ENCODE data around the gene CR2. TPM values are rescaled to one million over a fixed set of nuclear protein-coding genes. Genes with fewer than 3 reads are reported as not detected.
"Not testable (repeated sequence)": the region's sequence is repeated elsewhere in the genome, so short reads cannot be mapped to it uniquely, and the experiment has no call there.

Gene CR2
- total RNA-seq, 2 experiments from 2014 or later = not detected

DNA sequence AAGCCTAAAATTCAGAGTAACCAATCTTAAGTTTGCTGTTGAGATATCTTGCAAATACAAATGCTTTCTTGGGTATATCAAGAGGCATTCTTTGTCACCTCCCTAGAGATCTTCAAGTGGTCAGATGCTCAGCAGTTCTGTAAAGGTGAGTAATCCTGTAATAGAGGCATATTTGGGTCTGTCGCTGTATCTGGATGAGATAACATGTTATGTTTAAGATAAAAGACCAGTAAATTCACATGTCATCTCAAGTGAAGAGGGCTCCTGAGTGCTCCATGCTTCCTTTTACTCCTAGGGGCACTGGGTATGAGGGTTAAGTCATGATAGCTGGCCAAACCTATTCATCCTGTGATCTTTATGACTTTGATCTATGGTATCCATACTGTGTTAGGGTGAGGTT lies 7.5 kb downstream of the CR2 start:
- Mint-ChIP-seq H3K27me3 (peaks cover 5% of the 10 kb centered on the region), H3K9me3 (no peaks in the 10 kb centered on the region), H3K4me3 (no peak overlapping the region), H3K27ac (no peak overlapping the region), H3K36me3 (ENCODE audit: low read depth) (peaks cover 5% of the 10 kb centered on the region), H3K4me1 (peaks cover 33% of the 10 kb centered on the region)
- ChIA-PET POLR2A (no interaction called here), CTCF (no interaction called here)
- no peak for DNase-seq

DNA sequence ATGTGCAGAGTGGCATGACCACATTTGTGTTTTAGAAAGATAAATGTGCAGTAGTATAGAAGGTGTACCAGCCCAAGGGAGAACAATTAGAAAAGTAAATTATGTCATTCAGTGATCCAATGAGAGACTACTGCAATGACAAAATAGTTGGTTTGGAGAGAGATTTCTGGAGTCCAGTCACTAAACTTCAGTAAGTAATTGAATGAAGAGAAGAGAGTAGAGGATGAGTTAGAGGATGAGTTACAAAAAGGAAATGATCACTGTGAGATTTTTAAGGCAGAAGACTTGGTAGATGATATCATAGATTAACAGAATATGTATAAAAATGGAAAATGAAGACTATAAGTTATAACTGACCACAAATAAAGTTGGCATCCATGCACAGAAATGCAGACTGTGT lies 8.4 kb downstream of the CR2 start:
- CTCF ChIA-PET = no interaction called here
- Mint-ChIP-seq H3K9me3 (no peaks in the 10 kb centered on the region), H3K27me3 (peaks cover 9% of the 10 kb centered on the region), H3K4me3 (no peak overlapping the region), H3K36me3 (ENCODE audit: low read depth) (peaks cover 5% of the 10 kb centered on the region), H3K27ac (no peak overlapping the region), H3K4me1 (peaks cover 33% of the 10 kb centered on the region)
- POLR2A ChIA-PET = no interaction called here
- no peak for DNase-seq

DNA sequence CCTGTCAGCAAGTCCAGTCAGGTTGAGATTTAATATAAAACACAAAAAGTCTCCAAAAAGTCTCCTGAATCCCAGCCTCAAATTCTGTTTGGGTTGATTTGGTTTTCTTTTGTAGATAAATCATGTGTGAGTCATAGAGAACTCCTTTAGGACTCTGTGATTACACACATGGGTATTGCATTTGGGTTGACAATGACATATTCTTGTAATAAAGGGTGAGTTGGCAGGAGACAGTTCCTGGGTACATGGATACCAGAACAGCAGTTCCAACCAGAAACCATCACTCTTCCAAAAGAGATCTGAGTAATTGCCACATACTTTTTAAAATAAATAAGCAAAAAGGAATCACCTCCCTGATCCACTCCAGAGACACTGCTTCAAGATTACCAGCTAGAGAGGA lies 8.9 kb downstream of the CR2 start:
- peaks cover 5% of the 10 kb centered on the region for H3K36me3 Mint-ChIP-seq (ENCODE audit: low read depth)
- CTCF ChIA-PET = no interaction called here

DNA sequence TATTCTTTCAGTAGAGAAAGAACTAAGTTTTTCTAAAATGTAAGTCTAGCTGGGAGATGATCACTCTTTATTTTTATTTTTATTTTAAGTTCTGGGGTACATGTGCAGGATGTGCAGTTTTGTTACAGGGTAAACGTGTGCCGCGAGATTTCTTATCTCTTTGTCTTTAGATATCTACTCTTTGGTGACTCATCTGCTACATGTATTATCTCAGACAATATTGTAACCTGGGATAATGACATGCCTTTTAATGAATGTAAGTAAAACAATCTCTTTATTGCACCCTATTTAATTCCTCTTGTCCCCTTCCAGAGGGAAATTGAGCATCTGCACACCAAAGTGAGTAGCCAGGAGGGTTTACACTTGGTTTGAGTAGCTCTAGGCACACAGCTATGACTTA lies 9.4 kb downstream of the CR2 start:
- no peak overlapping the region for H3K4me3 Mint-ChIP-seq
- H3K9me3 Mint-ChIP-seq = no peaks in the 10 kb centered on the region
- H3K27ac Mint-ChIP-seq = no peak overlapping the region
- ChIA-PET POLR2A (no interaction called here), CTCF (no interaction called here)
- peaks cover 33% of the 10 kb centered on the region for H3K4me1 Mint-ChIP-seq
- no peak for DNase-seq
- peaks cover 5% of the 10 kb centered on the region for H3K36me3 Mint-ChIP-seq (ENCODE audit: low read depth)
- peaks cover 9% of the 10 kb centered on the region for H3K27me3 Mint-ChIP-seq

More for the DNA sequence above, 8.9 kb downstream of the CR2 start:
- Mint-ChIP-seq H3K4me3 (no peak overlapping the region), H3K9me3 (no peaks in the 10 kb centered on the region), H3K27me3 (peaks cover 9% of the 10 kb centered on the region), H3K4me1 (peaks cover 33% of the 10 kb centered on the region), H3K27ac (no peak overlapping the region)
- DNase-seq = no peak
- POLR2A ChIA-PET = no interaction called here

DNA sequence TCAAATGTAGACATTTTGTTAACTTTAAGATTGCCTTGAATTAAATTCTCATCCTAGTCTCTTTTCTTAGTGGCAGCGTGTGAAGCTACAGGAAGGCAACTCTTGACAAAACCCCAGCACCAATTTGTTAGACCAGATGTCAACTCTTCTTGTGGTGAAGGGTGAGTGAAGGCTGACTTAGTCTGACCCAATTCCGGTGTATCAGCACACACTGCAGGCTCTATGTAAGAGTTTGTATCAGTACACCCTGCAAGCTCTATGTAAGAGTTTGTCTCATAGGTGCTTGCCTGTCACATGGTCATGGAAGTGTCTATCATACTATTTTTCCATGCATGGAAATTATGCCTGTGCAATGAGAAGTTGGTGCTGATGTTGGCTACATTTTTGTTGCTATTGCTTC lies 16.8 kb downstream of the CR2 start:
- peak; percentile 39 for DNase-seq
- H3K4me3 Mint-ChIP-seq = no peak overlapping the region
- peaks cover 2% of the 10 kb centered on the region for H3K9me3 Mint-ChIP-seq
- peaks cover 12% of the 10 kb centered on the region for H3K4me1 Mint-ChIP-seq
- H3K27ac Mint-ChIP-seq = no peak overlapping the region
- ChIA-PET POLR2A (interaction anchor here (0.6 kb wide), 1 partner anchor 30 kb away, joined by 3 read pairs; no protein-coding TSS in a partner anchor), CTCF (interaction anchor here (1.0 kb wide), 1 partner anchor 16 kb away, joined by 4 read pairs; no protein-coding TSS in a partner anchor)
- peaks cover 10% of the 10 kb centered on the region for H3K27me3 Mint-ChIP-seq
- H3K36me3 Mint-ChIP-seq (ENCODE audit: low read depth) = no peaks in the 10 kb centered on the region

DNA sequence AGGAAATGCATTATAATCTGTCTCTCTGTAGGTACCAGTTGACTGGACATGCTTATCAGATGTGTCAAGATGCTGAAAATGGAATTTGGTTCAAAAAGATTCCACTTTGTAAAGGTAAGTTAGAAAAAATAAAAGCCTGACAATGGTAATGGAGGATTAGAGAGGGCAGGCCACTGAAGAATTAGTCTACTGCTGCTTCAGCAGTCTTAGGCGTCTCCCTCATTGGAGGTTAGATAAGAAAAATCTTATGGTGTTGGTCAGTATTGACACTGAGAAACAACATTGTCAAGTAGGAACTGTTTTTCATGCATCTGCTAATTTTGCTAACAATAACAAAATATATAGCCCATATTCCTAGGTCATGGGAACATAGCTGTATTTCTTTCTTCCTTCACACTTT lies 20.1 kb downstream of the CR2 start:
- peaks cover 3% of the 10 kb centered on the region for H3K9me3 Mint-ChIP-seq
- DNase-seq = no peak
- CTCF ChIA-PET = no interaction called here
- POLR2A ChIA-PET = no interaction called here
- H3K27me3 Mint-ChIP-seq = peaks cover 8% of the 10 kb centered on the region
- no peak overlapping the region for H3K4me3 Mint-ChIP-seq
- no peaks in the 10 kb centered on the region for H3K36me3 Mint-ChIP-seq (ENCODE audit: low read depth)
- H3K4me1 Mint-ChIP-seq = peaks cover 12% of the 10 kb centered on the region
- H3K27ac Mint-ChIP-seq = no peak overlapping the region

DNA sequence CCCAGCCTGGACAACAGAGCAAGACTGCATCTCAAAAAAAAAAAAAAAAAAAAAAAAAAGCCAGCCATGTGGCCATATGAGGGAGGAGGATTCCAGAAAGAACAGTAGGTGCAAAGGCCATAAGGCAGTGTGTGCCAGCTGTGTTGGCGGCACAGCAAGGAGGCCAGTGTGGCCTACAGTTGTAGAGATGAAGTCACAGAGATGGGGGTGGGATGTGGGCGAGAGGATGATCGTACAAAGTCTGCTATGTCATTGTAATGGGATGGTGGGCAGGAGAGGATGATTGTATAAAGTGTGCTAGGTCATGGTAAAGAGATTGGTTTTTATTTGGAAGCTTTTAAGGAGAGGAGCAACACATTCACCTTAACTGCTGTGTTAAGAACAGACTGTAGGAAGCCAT lies 32.1 kb downstream of the CR2 start:
- CTCF ChIA-PET = interaction anchor here (0.5 to 0.6 kb wide), 2 partner anchors 43 to 93 kb away, joined by 3 to 4 read pairs; no protein-coding TSS in a partner anchor
- no peaks in the 10 kb centered on the region for H3K4me1 Mint-ChIP-seq
- H3K36me3 Mint-ChIP-seq (ENCODE audit: low read depth) = no peaks in the 10 kb centered on the region
- no peaks in the 10 kb centered on the region for H3K9me3 Mint-ChIP-seq
- POLR2A ChIA-PET = no interaction called here
- H3K27ac Mint-ChIP-seq = no peak overlapping the region
- no peak for DNase-seq
- no peak overlapping the region for H3K4me3 Mint-ChIP-seq
- peaks cover 4% of the 10 kb centered on the region for H3K27me3 Mint-ChIP-seq

DNA sequence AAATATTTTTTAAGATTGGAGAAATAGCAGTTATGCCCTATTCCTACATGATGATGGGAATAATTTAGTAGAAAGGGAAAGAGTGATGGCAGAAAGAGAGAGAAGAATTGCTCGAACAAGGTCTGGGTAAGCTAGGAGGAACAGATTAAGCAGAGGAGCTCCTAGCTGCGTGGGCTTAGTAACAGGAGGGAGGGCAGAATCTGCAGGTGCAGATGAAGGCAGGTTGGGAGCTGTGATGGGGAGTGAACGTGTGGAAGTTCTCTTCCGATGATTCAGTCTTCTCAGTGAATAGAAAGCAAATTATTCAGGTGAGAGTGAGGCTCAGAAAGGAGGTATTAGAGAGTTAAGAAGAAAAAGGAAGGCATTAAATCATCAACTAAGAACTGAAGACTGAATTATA lies 33.5 kb downstream of the CR2 start:
- Mint-ChIP-seq H3K9me3 (no peaks in the 10 kb centered on the region), H3K27me3 (peaks cover 4% of the 10 kb centered on the region), H3K4me3 (no peak overlapping the region), H3K27ac (no peak overlapping the region), H3K36me3 (ENCODE audit: low read depth) (no peaks in the 10 kb centered on the region), H3K4me1 (no peaks in the 10 kb centered on the region)
- ChIA-PET POLR2A (no interaction called here), CTCF (no interaction called here)
- no peak for DNase-seq

DNA sequence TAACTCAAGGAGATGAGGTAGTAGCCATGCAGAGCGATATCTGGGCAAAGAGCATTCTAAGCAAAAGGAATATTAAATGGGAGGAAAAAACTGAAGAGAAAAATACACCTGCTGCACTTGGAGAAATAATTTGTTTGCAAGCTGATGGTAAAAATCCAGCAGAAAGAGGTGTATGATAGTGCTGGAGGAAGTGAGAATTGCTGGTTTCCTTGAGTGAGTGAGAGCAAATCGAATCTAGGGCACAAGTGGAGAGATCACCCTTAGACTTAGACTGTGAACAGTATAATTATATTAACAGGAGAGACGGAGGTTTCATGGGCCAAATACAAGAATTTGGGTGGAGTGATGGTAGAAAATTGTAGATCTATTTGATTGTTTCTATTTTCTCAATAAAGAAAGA lies 39.1 kb downstream of the CR2 start:
- DNase-seq = no peak
- POLR2A ChIA-PET = no interaction called here
- Mint-ChIP-seq H3K27ac (no peak overlapping the region), H3K9me3 (no peaks in the 10 kb centered on the region), H3K36me3 (ENCODE audit: low read depth) (no peaks in the 10 kb centered on the region), H3K4me3 (no peak overlapping the region), H3K27me3 (peaks cover 26% of the 10 kb centered on the region), H3K4me1 (peaks cover 14% of the 10 kb centered on the region)
- CTCF ChIA-PET = no interaction called here

DNA sequence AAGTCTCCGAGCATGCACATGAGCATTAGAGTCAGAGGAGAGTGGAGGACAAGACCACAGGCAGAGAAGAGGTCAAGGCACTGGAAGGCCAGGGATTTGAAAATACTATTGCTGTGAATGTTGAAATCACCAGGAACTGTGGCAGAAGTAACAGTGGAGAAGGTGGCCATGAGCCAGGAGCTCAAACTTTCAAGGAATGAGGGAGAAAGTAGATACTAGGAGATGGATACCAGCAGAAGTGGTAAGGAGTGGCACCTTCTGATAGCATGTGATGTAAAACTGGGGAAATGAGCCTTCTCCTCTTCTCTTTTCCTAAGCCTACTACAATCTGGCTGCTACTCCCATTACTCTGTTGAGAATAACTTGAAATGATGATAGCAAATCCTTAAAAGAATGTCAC lies 40.0 kb downstream of the CR2 start:
- H3K36me3 Mint-ChIP-seq (ENCODE audit: low read depth) = no peaks in the 10 kb centered on the region
- ChIA-PET POLR2A (no interaction called here), CTCF (no interaction called here)
- H3K27me3 Mint-ChIP-seq = peaks cover 28% of the 10 kb centered on the region
- no peak overlapping the region for H3K4me3 Mint-ChIP-seq
- DNase-seq = no peak
- peaks cover 14% of the 10 kb centered on the region for H3K4me1 Mint-ChIP-seq
- no peak overlapping the region for H3K27ac Mint-ChIP-seq
- no peaks in the 10 kb centered on the region for H3K9me3 Mint-ChIP-seq

DNA sequence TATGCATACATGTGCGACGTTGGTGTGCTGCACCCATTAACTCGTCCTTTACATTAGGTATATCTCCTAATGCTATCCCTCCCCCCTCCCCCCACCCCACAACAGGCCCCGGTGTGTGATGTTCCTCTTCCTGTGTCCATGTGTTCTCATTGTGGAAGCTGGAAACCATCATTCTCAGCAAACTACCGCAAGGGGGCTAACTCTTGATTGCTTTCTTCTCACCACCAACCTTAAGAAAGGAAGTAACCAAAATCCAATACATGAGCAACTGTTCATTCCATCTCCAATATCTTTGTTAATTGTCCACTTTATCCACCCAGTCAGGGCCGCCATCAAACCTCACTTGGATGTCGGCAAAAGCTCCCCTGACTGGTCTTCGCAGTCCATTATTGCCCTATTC lies 41.2 kb downstream of the CR2 start:
- peaks cover 20% of the 10 kb centered on the region for H3K4me1 Mint-ChIP-seq
- POLR2A ChIA-PET; H3K36me3 Mint-ChIP-seq (ENCODE audit: low read depth); CTCF ChIA-PET; DNase-seq; H3K9me3 Mint-ChIP-seq; H3K27ac Mint-ChIP-seq: not testable (repeated sequence)
- H3K4me3 Mint-ChIP-seq = peak overlapping the region; percentile 70
- H3K27me3 Mint-ChIP-seq = peaks cover 30% of the 10 kb centered on the region

DNA sequence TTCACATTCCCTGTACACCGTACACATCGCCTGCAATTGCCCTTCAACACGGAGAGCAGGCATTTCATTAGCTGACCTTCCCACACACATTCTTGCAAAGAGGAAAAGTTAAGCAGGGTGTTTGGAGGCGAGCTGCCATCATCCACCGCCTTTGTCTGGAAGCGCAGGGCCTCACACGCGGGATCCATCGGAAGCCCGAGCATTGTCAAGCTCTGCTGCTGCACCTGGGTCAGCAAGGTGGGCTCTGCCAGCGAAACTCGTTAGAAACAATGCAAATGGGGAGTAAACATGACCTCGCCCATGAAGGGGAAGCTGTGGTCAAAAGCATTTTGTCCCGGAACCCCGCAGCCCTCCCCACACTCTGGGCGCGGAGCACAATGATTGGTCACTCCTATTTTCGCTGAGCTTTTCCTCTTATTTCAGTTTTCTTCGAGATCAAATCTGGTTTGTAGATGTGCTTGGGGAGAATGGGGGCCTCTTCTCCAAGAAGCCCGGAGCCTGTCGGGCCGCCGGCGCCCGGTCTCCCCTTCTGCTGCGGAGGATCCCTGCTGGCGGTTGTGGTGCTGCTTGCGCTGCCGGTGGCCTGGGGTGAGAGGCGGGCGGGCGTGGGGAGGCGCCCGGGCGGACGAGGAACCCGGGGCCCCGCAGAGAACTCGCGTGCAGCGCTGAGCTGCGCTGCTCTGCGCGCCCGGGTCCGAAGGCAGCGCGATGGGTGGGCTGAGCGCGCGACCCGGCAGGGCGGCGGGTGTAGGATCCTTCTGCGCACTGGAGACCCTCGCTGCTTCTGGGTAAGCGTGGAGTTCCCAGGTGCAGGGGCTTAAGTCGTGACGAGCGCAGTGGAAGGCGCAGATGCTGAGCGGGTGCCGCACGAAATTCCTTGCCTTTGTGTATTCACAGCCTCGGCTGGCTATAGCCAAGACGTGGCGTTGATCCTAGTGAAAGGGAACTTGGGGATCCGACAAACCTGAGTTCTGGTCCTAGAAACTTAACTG lies 42.0 kb downstream of the CR2 start, which contains the start of gene CR1:
CR1 (plus strand) TSS at position 357 of the 992 bp plus-strand sequence; CDS start at position 468, 111 bp downstream.
- Mint-ChIP-seq H3K27ac (peak within 1 kb of the TSS; percentile 65), H3K4me1 (peaks cover 20% of the 10 kb centered on the region)

DNA sequence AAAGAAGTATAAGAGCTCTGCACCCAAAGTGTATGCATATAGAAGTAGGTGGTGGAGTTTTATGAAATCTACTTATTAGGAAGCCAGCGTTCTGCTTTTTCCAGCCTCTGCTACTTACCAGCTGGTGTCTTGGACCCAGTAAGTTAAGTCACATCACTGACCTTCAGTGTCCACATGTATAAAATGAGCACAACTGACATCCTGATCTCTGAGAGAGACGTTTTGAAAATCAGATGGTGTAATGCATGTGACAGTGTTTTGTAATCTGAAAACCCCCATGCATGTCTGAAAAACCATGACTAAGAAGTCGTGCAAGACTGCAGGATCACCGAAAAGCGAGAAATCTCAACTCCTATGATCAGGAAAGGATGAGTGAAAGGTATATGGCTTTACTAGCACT lies 43.8 kb downstream of the CR2 start:
- Mint-ChIP-seq H3K27ac (no peak overlapping the region), H3K27me3 (peaks cover 49% of the 10 kb centered on the region), H3K36me3 (ENCODE audit: low read depth) (no peaks in the 10 kb centered on the region), H3K9me3 (no peaks in the 10 kb centered on the region), H3K4me3 (no peak overlapping the region), H3K4me1 (peaks cover 20% of the 10 kb centered on the region)
- ChIA-PET CTCF (no interaction called here), POLR2A (no interaction called here)
- no peak for DNase-seq

More for the DNA sequence above, 42.0 kb downstream of the CR2 start, which contains the start of gene CR1:
- Mint-ChIP-seq H3K27me3 (peaks cover 34% of the 10 kb centered on the region), H3K4me3 (peak within 1 kb of the TSS; percentile 70), H3K9me3 (no peaks in the 10 kb centered on the region), H3K36me3 (ENCODE audit: low read depth) (no peaks in the 10 kb centered on the region)
- ChIA-PET POLR2A (no interaction called here), CTCF (no interaction called here)
- peak; percentile 35 for DNase-seq
